B cell (primary cell): ENCODE results near the gene IGHMBP2. TPM values are rescaled to one million over a fixed set of nuclear protein-coding genes. Genes with fewer than 3 reads are reported as not detected.

Source experiments
- ATAC-seq: fragments of 200-7000 bp; cut with Tn5 transposase; one replicate; pipeline ENCODE4 v1.10.0; 2021; ENCODE audit warnings: low read depth, mild to moderate bottlenecking, moderate number of reproducible peaks, moderate library complexity
- CTCF ChIA-PET: fragments of 350-600 bp; sonication (Branson Sonifier 250); formaldehyde crosslinking; loops from one replicate; lab custom pipeline; 2021; ENCODE audit warnings: antibody characterized with exemption, inconsistent platforms; lab: Charles Lee
- POLR2A ChIA-PET: fragments of 350-600 bp; sonication (Branson Sonifier 250); formaldehyde crosslinking; loops from one replicate; lab custom pipeline; 2021; ENCODE audit warnings: antibody characterized with exemption; lab: Charles Lee
- DNase-seq: peaks from one replicate; pipeline ENCODE4 v3.0.0; 2013
- H2AFZ ChIP-seq: 2 replicates; pipeline ENCODE4 v1.6.1; 2012; ENCODE audit warnings: mild to moderate bottlenecking, low read depth, low read length; ENCODE audit not compliant: insufficient read depth, poor library complexity, severe bottlenecking
- H3K27ac ChIP-seq, 2 donors: 1 replicate in 1 of 2; 2 replicates in 1 of 2; pipeline ENCODE4 v1.5.1; 2012 to 2013; ENCODE audit warnings: low read length in 2 of 2, mild to moderate bottlenecking in 2 of 2, moderate library complexity in 1 of 2
- H3K27me3 ChIP-seq, 4 experiments: fragments of 200-600 bp in 1 of 4; sonication (generic) in 1 of 4; replicated peaks in 1 of 4; 1 replicate in 2 of 4; 2 replicates in 2 of 4; pipeline versions ENCODE4 v1.6.1 to v1.7.0; 2013 to 2016; ENCODE audit warnings: low read length in 3 of 4, mild to moderate bottlenecking in 2 of 4, mixed read lengths in 1 of 4, moderate library complexity in 1 of 4; ENCODE audit not compliant: insufficient read depth in 4 of 4, control insufficient read depth in 3 of 4; ENCODE audit errors: control extremely low read depth in 1 of 4
- H3K36me3 ChIP-seq, 2 experiments: replicated peaks in 1 of 2; 1 replicate in 1 of 2; 2 replicates in 1 of 2; pipeline versions ENCODE4 v1.6.1 to v1.7.1; 2013; ENCODE audit warnings: low read length in 1 of 2; ENCODE audit not compliant: insufficient read depth in 2 of 2, control insufficient read depth in 1 of 2; ENCODE audit errors: control extremely low read depth in 1 of 2, extremely low read depth in 1 of 2
- H3K4me1 ChIP-seq, 2 donors: fragments of 200-600 bp in 1 of 2; sonication (generic) in 1 of 2; 1 replicate in 1 of 2; 2 replicates in 1 of 2; pipeline versions ENCODE4 v1.5.1 to v1.6.1; 2013 to 2017; ENCODE audit warnings: low read length in 2 of 2; ENCODE audit not compliant: control insufficient read depth in 2 of 2, insufficient read depth in 2 of 2
- H3K4me2 ChIP-seq: replicated peaks from 2 replicates; pipeline ENCODE3; 2012; ENCODE audit warnings: mild to moderate bottlenecking, low read depth, low read length; ENCODE audit not compliant: poor library complexity, severe bottlenecking
- H3K4me3 ChIP-seq, 5 experiments: fragments of 200-600 bp in 1 of 5; sonication (generic) in 1 of 5; 1 replicate in 3 of 5; 2 replicates in 2 of 5; pipeline versions ENCODE4 v1.5.1 to v1.7.0; 2011 to 2016; ENCODE audit warnings: low read length in 4 of 5, mild to moderate bottlenecking in 4 of 5, low read depth in 2 of 5, control low read depth in 1 of 5, moderate library complexity in 1 of 5; ENCODE audit not compliant: insufficient read depth in 1 of 5; ENCODE audit errors: control extremely low read depth in 1 of 5, extremely low read depth in 1 of 5
- H3K79me2 ChIP-seq: fragments of 200-600 bp; sonication (generic); one replicate; pipeline ENCODE4 v1.6.0; 2016; ENCODE audit warnings: low read length; ENCODE audit not compliant: control insufficient read depth, insufficient read depth
- H3K9ac ChIP-seq: fragments of 200-600 bp; sonication (generic); 2 replicates; pipeline ENCODE4 v1.6.1; 2017; ENCODE audit warnings: mild to moderate bottlenecking, low read length, moderate library complexity
- H3K9me3 ChIP-seq, 3 donors: one replicate each; pipeline versions ENCODE4 v1.6.1 to v1.7.1; 2013; ENCODE audit warnings: low read length in 2 of 3; ENCODE audit not compliant: control insufficient read depth in 2 of 3, insufficient read depth in 1 of 3; ENCODE audit errors: control extremely low read depth in 1 of 3
- H4K20me1 ChIP-seq: 2 replicates; pipeline ENCODE4 v1.6.0; 2012; ENCODE audit warnings: mild to moderate bottlenecking, low read length; ENCODE audit not compliant: insufficient read depth, control insufficient read depth, poor library complexity, severe bottlenecking
- H3K27ac Mint-ChIP-seq: one replicate; pipeline ENCODE4 v1.8.0; 2021; ENCODE audit warnings: mixed read lengths
- H3K27me3 Mint-ChIP-seq: one replicate; pipeline ENCODE4 v1.8.0; 2021; ENCODE audit warnings: mixed read lengths
- H3K4me1 Mint-ChIP-seq: one replicate; pipeline ENCODE4 v1.8.0; 2021; ENCODE audit warnings: mixed read lengths
- H3K4me3 Mint-ChIP-seq: one replicate; pipeline ENCODE4 v1.8.0; 2021; ENCODE audit warnings: mixed read lengths
- H3K9me3 Mint-ChIP-seq: one replicate; pipeline ENCODE4 v1.8.0; 2022; ENCODE audit warnings: mixed read lengths; ENCODE audit not compliant: insufficient read depth
- CTCF ChIP-seq: fragments of 200-600 bp; IDR thresholded peaks from one replicate; pipeline ENCODE4 v1.8.0; 2022; ENCODE audit warnings: antibody characterized with exemption, mild to moderate bottlenecking
- EZH2 ChIP-seq: IDR thresholded peaks from 2 replicates; pipeline ENCODE4 v1.6.1; 2012; ENCODE audit warnings: borderline replicate concordance, low read depth, mild to moderate bottlenecking, moderate library complexity, low read length; ENCODE audit not compliant: insufficient read depth, poor library complexity, severe bottlenecking
- WGBS: methylation state at CpG from one replicate; pipeline ENCODE4 v1.1.5; 2013; ENCODE audit warnings: missing lambda C conversion rate; ENCODE audit not compliant: insufficient coverage; 5-methylcytosine and 5-hydroxymethylcytosine counted together
- intact Hi-C: fragments of 100-400 bp; cut with micrococcal nuclease; formaldehyde crosslinking; loops from one replicate; pipeline ENCODE4 v1.10.0; 2022
- polyA plus RNA-seq: library from polyadenylated mRNA; depleted of rRNA; stranded (reverse); fragments of >200 nt; gene quantifications from 2 replicates; pipeline ENCODE4 v1.2.3, GENCODE V29; 2012
- total RNA-seq, 2 donors: library from RNA; stranded (reverse); fragments of 120-200 nt in 1 of 2; gene quantifications; 1 replicate in 1 of 2; 2 replicates in 1 of 2; pipeline versions ENCODE4 v1.2.3 to v1.2.4, GENCODE V29; 2013 to 2022

The IGHMBP2 gene
- total and polyA plus RNA-seq, 2 donors (not counting 1 experiment from before 2014, with no cell fraction given) = 41.4 to 42.9 TPM

- intact Hi-C loops = no loop called here
- H3K27ac Mint-ChIP-seq = no peak overlapping the region
Observed at GRCh38 chr11:68854273-68854958, 49.3 kb upstream of the IGHMBP2 start.

More at GRCh38 chr11:68854273-68854958, 49.3 kb upstream of the IGHMBP2 start:
- DNase-seq = no peak
- H3K4me3 ChIP-seq = no peak overlapping the region
- no peaks in the 10 kb centered on the region for H4K20me1 ChIP-seq
- no peaks in the 10 kb centered on the region for H3K9me3 Mint-ChIP-seq
- peaks cover 24% of the 10 kb centered on the region for H3K27me3 Mint-ChIP-seq
- H3K27ac ChIP-seq = no peak overlapping the region
- ChIA-PET POLR2A (interaction anchor here (0.6 kb wide), 1 partner anchor 11 kb away, joined by 6 read pairs; no protein-coding TSS in a partner anchor), CTCF (interaction anchor here (0.6 to 1.3 kb wide), 3 partner anchors 10 to 71 kb away, joined by 4 to 7 read pairs (median 5); no protein-coding TSS in a partner anchor)
- H3K27me3 ChIP-seq = peaks cover 0 to 25% (median 15%) of the 10 kb centered on the region in 4 experiments
- ATAC-seq = no peak
- peaks cover 13% of the 10 kb centered on the region in 2 donors for H3K4me1 ChIP-seq
- peak overlapping the region; percentile 50 for H3K4me3 Mint-ChIP-seq
- no peak overlapping the region for H2AFZ ChIP-seq
- H3K79me2 ChIP-seq = no peaks in the 10 kb centered on the region
- H3K9ac ChIP-seq = no peak overlapping the region
- WGBS = 34% methylated on average over 25 of the region's 42 CpGs
- H3K4me1 Mint-ChIP-seq = peaks cover 9% of the 10 kb centered on the region
- TF ChIP-seq EZH2 (no peak), CTCF (no peak)
- no peaks in the 10 kb centered on the region for H3K36me3 ChIP-seq
- peak overlapping the region; percentile 82 for H3K4me2 ChIP-seq
- peaks cover 0 to 4% (median 0%) of the 10 kb centered on the region in 3 donors for H3K9me3 ChIP-seq
